Endothelial cell of umbilical vein (primary cell): ENCODE results near the gene COX7B2. TPM values are rescaled to one million over a fixed set of nuclear protein-coding genes. Genes with fewer than 3 reads are reported as not detected.

Source experiments
- BruUV-seq: library from RNA; stranded (reverse); fragments of 400-500 nt; replicated peaks from 2 replicates; lab custom pipeline; 2021; lab: Mats Ljungman, UMichigan
- CTCF ChIA-PET: fragments of 300-600, 350-600 bp; sonication (Branson Sonifier 250); formaldehyde crosslinking; loops from one replicate; lab custom pipeline; 2021; ENCODE audit warnings: antibody characterized with exemption, inconsistent platforms; lab: Charles Lee
- POLR2A ChIA-PET: fragments of 300-600, 350-600 bp; sonication (Branson Sonifier 250); formaldehyde crosslinking; loops from one replicate; lab custom pipeline; 2021; ENCODE audit warnings: antibody characterized with exemption, inconsistent platforms; lab: Charles Lee
- DNase-seq: peaks from one replicate; pipeline ENCODE4 v3.0.0-alpha.2; 2011; ENCODE audit warnings: low read depth, low spot score
- FAIRE-seq: peaks from 2 replicates; lab custom pipeline; 2011; peaks lifted over from hg19 to GRCh38; lab: Jason Lieb, UNC
- H2AFZ ChIP-seq: 2 replicates; pipeline ENCODE4 v1.6.0; 2012; ENCODE audit warnings: low read depth, low read length, control low read depth, inconsistent platforms
- H3K27ac ChIP-seq: 2 replicates; pipeline ENCODE4 v1.5.1; 2011; ENCODE audit warnings: low read depth, mild to moderate bottlenecking, control low read depth, low read length, moderate library complexity; ENCODE audit not compliant: insufficient read depth
- H3K27me3 ChIP-seq, 2 experiments: 2 replicates each; pipeline versions ENCODE4 v1.6.0 to v1.6.1; 2011; ENCODE audit warnings: low read length in 2 of 2, mixed read lengths in 1 of 2; ENCODE audit not compliant: control insufficient read depth in 2 of 2, insufficient read depth in 2 of 2
- H3K36me3 ChIP-seq, 2 experiments: 2 replicates in 1 of 2; 3 replicates in 1 of 2; pipeline ENCODE4 v1.5.1; 2011; ENCODE audit warnings: low read length in 2 of 2, mild to moderate bottlenecking in 1 of 2, moderate library complexity in 1 of 2; ENCODE audit not compliant: control insufficient read depth in 2 of 2, insufficient read depth in 2 of 2; ENCODE audit errors: extremely low read depth in 1 of 2
- H3K4me1 ChIP-seq: 3 replicates; pipeline ENCODE4 v1.5.1; 2011; ENCODE audit warnings: mild to moderate bottlenecking, low read length; ENCODE audit not compliant: control insufficient read depth, insufficient read depth; ENCODE audit errors: extremely low read depth
- H3K4me2 ChIP-seq: 2 replicates; pipeline ENCODE4 v1.6.1; 2011; ENCODE audit warnings: low read length, control low read depth, mixed read lengths; ENCODE audit not compliant: insufficient read depth
- H3K4me3 ChIP-seq, 3 experiments: fragments of 200-600 bp in 1 of 3; sonication (generic), shearing (Covaris generic) in 1 of 3; replicated peaks in 1 of 3; 2 replicates each; pipeline ENCODE4 v1.5.1; 2011 to 2016; ENCODE audit warnings: control low read depth in 3 of 3, low read length in 3 of 3, mild to moderate bottlenecking in 2 of 3, inconsistent platforms in 1 of 3, low read depth in 1 of 3, moderate library complexity in 1 of 3; ENCODE audit not compliant: insufficient read depth in 1 of 3
- H3K79me2 ChIP-seq: 2 replicates; pipeline ENCODE4 v1.6.0; 2012; ENCODE audit warnings: low read length, inconsistent platforms; ENCODE audit not compliant: control insufficient read depth, insufficient read depth
- H3K9ac ChIP-seq: replicated peaks from 2 replicates; pipeline ENCODE3; 2011; ENCODE audit warnings: low read length, control low read depth; ENCODE audit not compliant: insufficient read depth; ENCODE audit errors: extremely low read depth
- H3K9me1 ChIP-seq: replicated peaks from 3 replicates; pipeline ENCODE4 v1.6.0; 2011; ENCODE audit warnings: mild to moderate bottlenecking, low read length; ENCODE audit not compliant: control insufficient read depth, insufficient read depth; ENCODE audit errors: extremely low read depth
- H3K9me3 ChIP-seq: replicated peaks from 2 replicates; pipeline ENCODE4 v1.5.1; 2012; ENCODE audit warnings: low read length, inconsistent platforms; ENCODE audit not compliant: control insufficient read depth, insufficient read depth
- H4K20me1 ChIP-seq: replicated peaks from 2 replicates; pipeline ENCODE3; 2011; ENCODE audit warnings: mild to moderate bottlenecking, low read length; ENCODE audit not compliant: control insufficient read depth, insufficient read depth; ENCODE audit errors: extremely low read depth
- EZH2 ChIP-seq: IDR thresholded peaks from 2 replicates; pipeline ENCODE4 v1.6.1; 2012; ENCODE audit warnings: borderline replicate concordance, low read depth, mild to moderate bottlenecking, moderate library complexity, low read length, inconsistent platforms; ENCODE audit not compliant: severe bottlenecking
- FOS ChIP-seq: IDR thresholded peaks from 2 replicates; pipeline ENCODE4 v1.6.1; 2011; ENCODE audit warnings: mild to moderate bottlenecking, low read length, moderate library complexity, borderline replicate concordance; ENCODE audit not compliant: insufficient read depth
- GATA2 ChIP-seq: IDR thresholded peaks from 2 replicates; pipeline ENCODE4 v1.7.0; 2011; ENCODE audit warnings: low read depth, mild to moderate bottlenecking, moderate library complexity, mixed read lengths, low read length; ENCODE audit not compliant: insufficient read length, insufficient read depth
- JUN ChIP-seq: IDR thresholded peaks from 2 replicates; pipeline ENCODE4 v1.6.1; 2011; ENCODE audit warnings: borderline replicate concordance, low read depth; ENCODE audit not compliant: insufficient read length, insufficient read depth
- MYC ChIP-seq: IDR thresholded peaks from one replicate; pipeline ENCODE4 v1.6.1; 2011; ENCODE audit warnings: mild to moderate bottlenecking, low read depth, low read length
- POLR2A ChIP-seq: IDR thresholded peaks from 2 replicates; pipeline ENCODE4 v1.6.1; 2012; ENCODE audit warnings: low read depth, mild to moderate bottlenecking, control low read depth, low read length
- POLR2AphosphoS5 ChIP-seq: IDR thresholded peaks from 2 replicates; pipeline ENCODE4 v1.6.1; 2012; ENCODE audit warnings: low read depth, mild to moderate bottlenecking, control low read depth, low read length, moderate library complexity; ENCODE audit not compliant: insufficient read depth
- dilution Hi-C: fragments of 300-500 bp; cut with MboI; formaldehyde crosslinking; loops from one replicate; pipeline ENCODE4 v1.15.0; 2019; ENCODE audit warnings: low sequenced_read_pairs; ENCODE audit not compliant: extremely low pct_ligation_motif_present
- intact Hi-C: fragments of 100-400 bp; cut with micrococcal nuclease; formaldehyde crosslinking; loops from one replicate; pipeline ENCODE4 v1.10.0; 2022
- polyA plus RNA-seq, 4 experiments: library from polyadenylated mRNA; depleted of rRNA in 3 of 4; stranded (reverse) in 3 of 4; unstranded in 1 of 4; fragments of >200 nt; gene quantifications; 2 replicates each; pipeline versions ENCODE4 v1.2.1 to v1.2.3, GENCODE V29; 2011 to 2012; ENCODE audit warnings: missing spikeins in 1 of 4
- total RNA-seq: library from RNA; stranded (reverse); gene quantifications from 2 replicates; pipeline ENCODE4 v1.2.3, GENCODE V29; 2021
- TF ChIP-seq, protein P1 (sequence below): IDR thresholded peaks from 2 replicates; pipeline ENCODE4 v1.6.1; 2011; ENCODE audit not compliant: insufficient read depth, insufficient read length
- TF ChIP-seq, protein P2 (sequence below), 2 donors: IDR thresholded peaks; 1 replicate in 1 of 2; 2 replicates in 1 of 2; pipeline ENCODE4 v1.5.1; 2011; ENCODE audit warnings: low read length in 2 of 2, mild to moderate bottlenecking in 2 of 2, moderate library complexity in 2 of 2, control low read depth in 1 of 2, inconsistent platforms in 1 of 2, low read depth in 1 of 2; ENCODE audit not compliant: insufficient read depth in 1 of 2; ENCODE audit errors: extremely low read depth in 1 of 2

Gene COX7B2
- total and polyA plus RNA-seq, 2 donors (not counting 3 experiments of a cell fraction or from before 2014, with no cell fraction given) = not detected

DNA sequence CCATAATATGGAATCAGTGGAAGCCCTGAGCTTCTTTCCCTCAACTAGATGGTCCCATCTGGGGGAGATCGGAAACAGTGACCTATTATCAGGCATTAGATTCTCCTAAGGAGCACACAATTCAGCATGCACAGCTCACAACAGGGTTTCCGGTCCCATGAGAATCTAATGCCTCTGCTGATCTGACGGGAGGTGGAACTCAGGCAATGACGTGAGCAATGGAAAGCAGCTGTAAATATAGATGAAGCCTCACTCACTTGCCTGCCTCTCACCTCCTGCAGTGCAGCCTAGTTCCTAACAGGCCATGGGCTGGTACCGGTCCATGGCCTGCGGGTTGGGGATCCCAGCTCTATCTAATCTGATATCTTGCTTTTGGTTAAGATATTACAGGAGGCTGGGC, 88.9 kb downstream of the COX7B2 start:
- no peaks in the 10 kb centered on the region for H3K27me3 ChIP-seq
- dilution Hi-C loops (no loop called here), intact Hi-C loops (no loop called here)
- POLR2A ChIA-PET = no interaction called here
- no peak overlapping the region for H3K27ac ChIP-seq
- H3K4me3 ChIP-seq = no peak overlapping the region
- H4K20me1 ChIP-seq = no peaks in the 10 kb centered on the region
- BruUV-seq = no TSS peak
- H3K4me1 ChIP-seq = no peaks in the 10 kb centered on the region
- TF ChIP-seq, protein P1, sequence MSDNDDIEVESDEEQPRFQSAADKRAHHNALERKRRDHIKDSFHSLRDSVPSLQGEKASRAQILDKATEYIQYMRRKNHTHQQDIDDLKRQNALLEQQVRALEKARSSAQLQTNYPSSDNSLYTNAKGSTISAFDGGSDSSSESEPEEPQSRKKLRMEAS = no peak
- TF ChIP-seq POLR2AphosphoS5 (no peak), GATA2 (no peak), JUN (no peak), MYC (no peak), FOS (no peak), POLR2A (no peak), EZH2 (no peak)
- TF ChIP-seq, protein P2, sequence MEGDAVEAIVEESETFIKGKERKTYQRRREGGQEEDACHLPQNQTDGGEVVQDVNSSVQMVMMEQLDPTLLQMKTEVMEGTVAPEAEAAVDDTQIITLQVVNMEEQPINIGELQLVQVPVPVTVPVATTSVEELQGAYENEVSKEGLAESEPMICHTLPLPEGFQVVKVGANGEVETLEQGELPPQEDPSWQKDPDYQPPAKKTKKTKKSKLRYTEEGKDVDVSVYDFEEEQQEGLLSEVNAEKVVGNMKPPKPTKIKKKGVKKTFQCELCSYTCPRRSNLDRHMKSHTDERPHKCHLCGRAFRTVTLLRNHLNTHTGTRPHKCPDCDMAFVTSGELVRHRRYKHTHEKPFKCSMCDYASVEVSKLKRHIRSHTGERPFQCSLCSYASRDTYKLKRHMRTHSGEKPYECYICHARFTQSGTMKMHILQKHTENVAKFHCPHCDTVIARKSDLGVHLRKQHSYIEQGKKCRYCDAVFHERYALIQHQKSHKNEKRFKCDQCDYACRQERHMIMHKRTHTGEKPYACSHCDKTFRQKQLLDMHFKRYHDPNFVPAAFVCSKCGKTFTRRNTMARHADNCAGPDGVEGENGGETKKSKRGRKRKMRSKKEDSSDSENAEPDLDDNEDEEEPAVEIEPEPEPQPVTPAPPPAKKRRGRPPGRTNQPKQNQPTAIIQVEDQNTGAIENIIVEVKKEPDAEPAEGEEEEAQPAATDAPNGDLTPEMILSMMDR (IDR thresholded peaks at IDR 0.05; ENCODE audit: extremely low read depth in 1 of 2, insufficient read depth in 1 of 2, low read depth in 1 of 2, low read length in 2 of 2) = no peak
- FAIRE-seq (no peak), DNase-seq (no peak)
- H3K79me2 ChIP-seq = no peaks in the 10 kb centered on the region
- no peaks in the 10 kb centered on the region for H3K9me3 ChIP-seq
- no peaks in the 10 kb centered on the region for H3K9me1 ChIP-seq
- CTCF ChIA-PET = interaction anchor here (0.9 kb wide), 1 partner anchor 302 kb away, joined by 3 read pairs; no protein-coding TSS in a partner anchor
- no peaks in the 10 kb centered on the region for H3K36me3 ChIP-seq
- H2AFZ ChIP-seq = no peak overlapping the region
- no peak overlapping the region for H3K9ac ChIP-seq
- no peak overlapping the region for H3K4me2 ChIP-seq
